HepG2 (cell line): ENCODE data around the gene DEGS1. TPM values are rescaled to one million over a fixed set of nuclear protein-coding genes. Genes with fewer than 3 reads are reported as not detected.

Source experiments
- ATAC-seq: fragments of 200-7000 bp; cut with Tn5 transposase; 3 replicates; pipeline ENCODE4 v1.9.1; 2020; ENCODE audit warnings: mild to moderate bottlenecking, moderate library complexity
- BruUV-seq: library from RNA; stranded (reverse); fragments of 400-500 nt; replicated peaks from 2 replicates; lab custom pipeline; 2021; lab: Mats Ljungman, UMichigan
- CTCF ChIA-PET: fragments of 300-600 bp; formaldehyde crosslinking; extraction: SDS; loops from one replicate; lab custom pipeline; 2021; ENCODE audit warnings: low total read pairs, inconsistent platforms, low intra/inter-chr PET ratio; lab: Yijun Ruan, JAX
- POLR2A ChIA-PET: fragments of 350-600 bp; sonication (Branson Sonifier 250); formaldehyde crosslinking; loops from one replicate; lab custom pipeline; 2020; ENCODE audit warnings: antibody characterized with exemption, inconsistent platforms; lab: Yijun Ruan, JAX
- DNase-seq: peaks from one replicate; pipeline ENCODE4 v3.0.0-alpha.2; 2015; ENCODE audit warnings: low spot score
- FAIRE-seq: peaks from 3 replicates; lab custom pipeline; 2011; peaks lifted over from hg19 to GRCh38; lab: Jason Lieb, UNC
- H2AFZ ChIP-seq: one replicate; pipeline ENCODE4 v1.6.1; 2011; ENCODE audit warnings: low read length, inconsistent platforms
- H3K27ac ChIP-seq: fragments of 300-600 bp; 3 replicates; pipeline ENCODE4 v1.8.0; 2011; ENCODE audit warnings: mixed run types, mild to moderate bottlenecking, mixed read lengths, low read length, inconsistent platforms; ENCODE audit not compliant: insufficient read depth; ENCODE audit errors: extremely low read length
- H3K27me3 ChIP-seq, 2 experiments: fragments of 200-600 bp in 1 of 2; 2 replicates in 1 of 2; 3 replicates in 1 of 2; pipeline versions ENCODE4 v1.6.0 to v1.8.0; 2011; ENCODE audit warnings: low read length in 2 of 2, mild to moderate bottlenecking in 2 of 2, moderate library complexity in 2 of 2, inconsistent platforms in 1 of 2; ENCODE audit not compliant: insufficient read depth in 2 of 2, control insufficient read depth in 1 of 2
- H3K36me3 ChIP-seq, 2 experiments: fragments of 200-600 bp in 1 of 2; replicated peaks in 1 of 2; 2 replicates in 1 of 2; 3 replicates in 1 of 2; pipeline versions ENCODE4 v1.5.1 to v1.8.0; 2011; ENCODE audit warnings: low read length in 2 of 2, inconsistent platforms in 1 of 2; ENCODE audit not compliant: insufficient read depth in 2 of 2, control insufficient read depth in 1 of 2
- H3K4me1 ChIP-seq: 2 replicates; pipeline ENCODE4 v1.5.1; 2012; ENCODE audit warnings: low read length, inconsistent platforms; ENCODE audit not compliant: insufficient read depth
- H3K4me2 ChIP-seq: 2 replicates; pipeline ENCODE4 v1.6.0; 2011; ENCODE audit warnings: low read depth, low read length, inconsistent platforms
- H3K4me3 ChIP-seq, 3 experiments: fragments of 200-600 bp in 1 of 3; sonication (generic), shearing (Covaris generic) in 1 of 3; replicated peaks in 1 of 3; 2 replicates each; pipeline ENCODE4 v1.5.1; 2011 to 2016; ENCODE audit warnings: low read length in 3 of 3, inconsistent platforms in 2 of 3, low read depth in 2 of 3, mild to moderate bottlenecking in 2 of 3, control low read depth in 1 of 3, mixed read lengths in 1 of 3; ENCODE audit not compliant: insufficient read depth in 1 of 3
- H3K79me2 ChIP-seq: one replicate; pipeline ENCODE4 v1.6.1; 2011; ENCODE audit warnings: low read length, inconsistent platforms; ENCODE audit not compliant: insufficient read depth
- H3K9ac ChIP-seq: 2 replicates; pipeline ENCODE4 v1.6.0; 2011; ENCODE audit warnings: mild to moderate bottlenecking, low read depth, low read length, inconsistent platforms; ENCODE audit not compliant: insufficient read depth
- H3K9me3 ChIP-seq: 2 replicates; pipeline ENCODE4 v1.5.1; 2012; ENCODE audit warnings: mild to moderate bottlenecking, low read length
- H4K20me1 ChIP-seq: 2 replicates; pipeline ENCODE4 v1.6.0; 2011; ENCODE audit warnings: inconsistent platforms, mild to moderate bottlenecking, low read length, moderate library complexity; ENCODE audit not compliant: insufficient read depth
- ATF1 ChIP-seq: IDR thresholded peaks from 2 replicates; pipeline ENCODE4 v1.6.1; 2016; ENCODE audit warnings: mild to moderate bottlenecking, control low read depth
- FOXJ3 ChIP-seq: sonication (generic); formaldehyde crosslinking; IDR thresholded peaks from 2 replicates; pipeline ENCODE4 v1.4.0; 2020; ENCODE audit warnings: missing genetic modification reagents, mild to moderate bottlenecking, borderline replicate concordance
- GLI4 ChIP-seq: sonication (generic); formaldehyde crosslinking; IDR thresholded peaks from 2 replicates; pipeline ENCODE4 v1.5.1; 2020; ENCODE audit warnings: missing genetic modification reagents, mild to moderate bottlenecking, moderate library complexity, borderline replicate concordance
- NFRKB ChIP-seq: fragments of 450-650 bp; IDR thresholded peaks from 2 replicates; pipeline ENCODE4 v1.6.1; 2017
- PCBP2 ChIP-seq: fragments of 200-400 bp; formaldehyde crosslinking; optimal IDR thresholded peaks from 2 replicates; pipeline ENCODE3; 2018; ENCODE audit warnings: low read length, low read depth; ENCODE audit not compliant: poor library complexity, severe bottlenecking
- TBX3 ChIP-seq: fragments of 450-650 bp; IDR thresholded peaks from 2 replicates; pipeline ENCODE4 v1.6.1; 2017; ENCODE audit warnings: antibody characterized with exemption, mild to moderate bottlenecking, inconsistent platforms, borderline replicate concordance
- U2AF2 ChIP-seq: fragments of 200-400 bp; formaldehyde crosslinking; IDR thresholded peaks from 2 replicates; pipeline ENCODE4 v1.6.1; 2017; ENCODE audit warnings: low read depth, mild to moderate bottlenecking, low read length
- WIZ ChIP-seq: sonication (generic); formaldehyde crosslinking; IDR thresholded peaks from 2 replicates; pipeline ENCODE4 v1.5.1; 2020; ENCODE audit warnings: mild to moderate bottlenecking, missing genetic modification reagents
- ZNF552 ChIP-seq: sonication (generic); formaldehyde crosslinking; IDR thresholded peaks from 2 replicates; pipeline ENCODE4 v1.9.0; 2022; ENCODE audit warnings: missing genetic modification reagents, mild to moderate bottlenecking, borderline replicate concordance
- ZNF615 ChIP-seq: sonication (generic); formaldehyde crosslinking; IDR thresholded peaks from 2 replicates; pipeline ENCODE4 v1.5.0; 2020; ENCODE audit warnings: mild to moderate bottlenecking, missing genetic modification reagents, borderline replicate concordance
- ZNF777 ChIP-seq: sonication (generic); formaldehyde crosslinking; IDR thresholded peaks from 2 replicates; pipeline ENCODE4 v1.4.0; 2020; ENCODE audit warnings: missing genetic modification reagents
- ZNF790 ChIP-seq: sonication (generic); formaldehyde crosslinking; IDR thresholded peaks from 2 replicates; pipeline ENCODE4 v1.8.0; 2022; ENCODE audit warnings: missing genetic modification reagents, mild to moderate bottlenecking, borderline replicate concordance
- ZSCAN25 ChIP-seq: sonication (generic); formaldehyde crosslinking; IDR thresholded peaks from 2 replicates; pipeline ENCODE4 v1.8.0; 2022; ENCODE audit warnings: mild to moderate bottlenecking, missing genetic modification reagents
- WGBS: methylation state at CpG from one replicate; pipeline ENCODE4 v1.1.6; 2017; ENCODE audit warnings: low lambda C conversion rate; 5-methylcytosine and 5-hydroxymethylcytosine counted together
- in situ Hi-C: cut with HindIII; loops from 2 replicates; pipeline ENCODE4 v1.10.0; 2017; ENCODE audit warnings: low pct_unique_long_range_greater_than_20kb; ENCODE audit not compliant: extremely low pct_ligation_motif_present
- intact Hi-C: fragments of 100-400 bp; cut with micrococcal nuclease; formaldehyde crosslinking; loops from one replicate; pipeline ENCODE4 v1.10.0; 2022; ENCODE audit not compliant: unreplicated experiment
- polyA plus RNA-seq, 8 experiments: library from polyadenylated mRNA; depleted of rRNA in 3 of 8; stranded (reverse) in 7 of 8; unstranded in 1 of 8; fragments of >200 nt; fragmentation: Illumina TruSeq in 4 of 8; extraction: Trizol in 4 of 8; gene quantifications; 2 replicates each; pipeline versions ENCODE4 v1.2.1 to v1.2.3, GENCODE V29; 2011 to 2016; ENCODE audit warnings: low read depth in 4 of 8, missing spikeins in 1 of 8, mixed read lengths in 1 of 8; ENCODE audit not compliant: insufficient read depth in 1 of 8
- total RNA-seq, 5 experiments: library from RNA; depleted of rRNA; stranded (reverse); fragments of >200 nt; fragmentation: Illumina TruSeq; extraction: Trizol; gene quantifications; 2 replicates each; pipeline ENCODE4 v1.2.3, GENCODE V29; 2016; ENCODE audit warnings: low read depth in 1 of 5
- TF ChIP-seq, protein P1 (sequence below): sonication (generic); formaldehyde crosslinking; IDR thresholded peaks from 2 replicates; pipeline ENCODE4 v1.5.1; 2020; ENCODE audit warnings: mild to moderate bottlenecking, missing genetic modification reagents
- TF ChIP-seq, protein P2 (sequence below): sonication (generic); formaldehyde crosslinking; IDR thresholded peaks from 2 replicates; pipeline ENCODE4 v1.5.0; 2020; ENCODE audit warnings: missing genetic modification reagents

The DEGS1 gene
- total and polyA plus RNA-seq, 2 of the 13 experiments (the other 11 are each of a cell fraction or from before 2014, with no cell fraction given) = 18.1 to 35.9 TPM

- TF ChIP-seq, protein P1, sequence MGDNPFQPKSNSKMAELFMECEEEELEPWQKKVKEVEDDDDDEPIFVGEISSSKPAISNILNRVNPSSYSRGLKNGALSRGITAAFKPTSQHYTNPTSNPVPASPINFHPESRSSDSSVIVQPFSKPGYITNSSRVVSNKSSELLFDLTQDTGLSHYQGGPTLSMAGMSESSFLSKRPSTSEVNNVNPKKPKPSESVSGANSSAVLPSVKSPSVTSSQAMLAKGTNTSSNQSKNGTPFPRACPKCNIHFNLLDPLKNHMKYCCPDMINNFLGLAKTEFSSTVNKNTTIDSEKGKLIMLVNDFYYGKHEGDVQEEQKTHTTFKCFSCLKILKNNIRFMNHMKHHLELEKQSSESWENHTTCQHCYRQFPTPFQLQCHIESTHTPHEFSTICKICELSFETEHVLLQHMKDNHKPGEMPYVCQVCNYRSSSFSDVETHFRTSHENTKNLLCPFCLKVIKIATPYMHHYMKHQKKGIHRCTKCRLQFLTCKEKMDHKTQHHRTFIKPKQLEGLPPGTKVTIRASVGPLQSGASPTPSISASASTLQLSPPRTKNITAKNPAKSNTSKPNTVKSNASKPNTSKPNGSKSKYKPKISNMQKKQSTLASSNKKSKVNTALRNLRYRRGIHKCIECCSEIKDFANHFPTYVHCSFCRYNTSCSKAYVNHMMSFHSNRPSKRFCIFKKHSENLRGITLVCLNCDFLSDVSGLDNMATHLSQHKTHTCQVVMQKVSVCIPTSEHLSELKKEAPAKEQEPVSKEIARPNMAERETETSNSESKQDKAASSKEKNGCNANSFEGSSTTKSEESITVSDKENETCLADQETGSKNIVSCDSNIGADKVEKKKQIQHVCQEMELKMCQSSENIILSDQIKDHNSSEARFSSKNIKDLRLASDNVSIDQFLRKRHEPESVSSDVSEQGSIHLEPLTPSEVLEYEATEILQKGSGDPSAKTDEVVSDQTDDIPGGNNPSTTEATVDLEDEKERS (CRISPR knock-in tag) = no peak
- TF ChIP-seq NFRKB (no peak), ZNF777 (no peak), TBX3 (no peak), ZNF552 (no peak)
Observed at GRCh38 chr1:224223819-224224714, 41.0 kb downstream of the DEGS1 start (continued).

- no peaks in the 10 kb centered on the region for H3K9me3 ChIP-seq
- BruUV-seq = no TSS peak
- DNase-seq = no peak
- H3K27me3 ChIP-seq = no peaks in the 10 kb centered on the region
- no peaks in the 10 kb centered on the region for H4K20me1 ChIP-seq
- peaks cover 0 to 22% of the 10 kb centered on the region in 2 experiments; a peak in 2 of 5 replicates for H3K36me3 ChIP-seq
- ChIA-PET CTCF (no interaction called here), POLR2A (no interaction called here)
- no peak overlapping the region for H3K4me3 ChIP-seq
- intact Hi-C loops (no loop called here), in situ Hi-C loops (no loop called here)
- ATAC-seq = no peak
- TF ChIP-seq, protein P2, sequence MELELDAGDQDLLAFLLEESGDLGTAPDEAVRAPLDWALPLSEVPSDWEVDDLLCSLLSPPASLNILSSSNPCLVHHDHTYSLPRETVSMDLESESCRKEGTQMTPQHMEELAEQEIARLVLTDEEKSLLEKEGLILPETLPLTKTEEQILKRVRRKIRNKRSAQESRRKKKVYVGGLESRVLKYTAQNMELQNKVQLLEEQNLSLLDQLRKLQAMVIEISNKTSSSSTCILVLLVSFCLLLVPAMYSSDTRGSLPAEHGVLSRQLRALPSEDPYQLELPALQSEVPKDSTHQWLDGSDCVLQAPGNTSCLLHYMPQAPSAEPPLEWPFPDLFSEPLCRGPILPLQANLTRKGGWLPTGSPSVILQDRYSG (CRISPR knock-in tag) = no peak
- TF ChIP-seq ATF1 (CRISPR knock-in tag) = no peak
- no peak for TF ChIP-seq ZSCAN25
- no peak for TF ChIP-seq WIZ
- TF ChIP-seq PCBP2 = no peak
- TF ChIP-seq ZNF615 (CRISPR knock-in tag) = no peak
- no peak for TF ChIP-seq GLI4 (CRISPR knock-in tag)
- no peak for TF ChIP-seq U2AF2
- TF ChIP-seq ZNF790 (CRISPR knock-in tag) = no peak
- TF ChIP-seq FOXJ3 = no peak
- H3K4me1 ChIP-seq = peaks cover 9% of the 10 kb centered on the region; the same call in 1 of the 2 replicates
- no peak overlapping the region for H3K27ac ChIP-seq
- no peak overlapping the region for H3K9ac ChIP-seq
- no peak for FAIRE-seq
- H3K79me2 ChIP-seq = no peaks in the 10 kb centered on the region
- H2AFZ ChIP-seq = no peak overlapping the region
- H3K4me2 ChIP-seq = no peak overlapping the region
- 94% methylated on average over 6 of the region's 6 CpGs for WGBS
Observed at GRCh38 chr1:224226849-224227502, 43.9 kb downstream of the DEGS1 start.
